H1 (cell line): Measurements from ENCODE around the gene LRRC49. TPM values are rescaled to one million over a fixed set of nuclear protein-coding genes. Genes with fewer than 3 reads are reported as not detected.

Source experiments
- CTCF ChIA-PET: fragments of 300-600 bp; sonication (Branson Sonifier 250); formaldehyde crosslinking; loops from one replicate; lab custom pipeline; 2021; ENCODE audit not compliant: partially characterized antibody; lab: Charles Lee
- POLR2A ChIA-PET: fragments of 300-600 bp; sonication (Branson Sonifier 250); formaldehyde crosslinking; loops from one replicate; lab custom pipeline; 2021; ENCODE audit warnings: inconsistent platforms; ENCODE audit not compliant: partially characterized antibody; lab: Charles Lee
- DNase-seq, 2 experiments: peaks; one replicate each; pipeline versions ENCODE4 v3.0.0 to v3.0.0-alpha.2; 2010 to 2022; ENCODE audit warnings: low spot score in 2 of 2, low read depth in 1 of 2, mixed read lengths in 1 of 2
- FAIRE-seq: peaks from 2 replicates; lab custom pipeline; 2011; peaks lifted over from hg19 to GRCh38; lab: Jason Lieb, UNC
- H2AFZ ChIP-seq: 2 replicates; pipeline ENCODE4 v1.8.1; 2012; ENCODE audit warnings: low read length, inconsistent platforms
- H2AK5ac ChIP-seq: 2 replicates; pipeline ENCODE4 v1.6.1; 2013; ENCODE audit warnings: low read depth, low read length
- H2BK120ac ChIP-seq: replicated peaks from 2 replicates; pipeline ENCODE3; 2013; ENCODE audit warnings: low read depth, low read length, inconsistent platforms
- H2BK12ac ChIP-seq: 2 replicates; pipeline ENCODE4 v1.6.1; 2013; ENCODE audit warnings: low read depth, low read length
- H2BK15ac ChIP-seq: 2 replicates; pipeline ENCODE4 v1.6.1; 2013; ENCODE audit warnings: low read length
- H2BK20ac ChIP-seq: 2 replicates; pipeline ENCODE4 v1.6.1; 2013; ENCODE audit warnings: low read length
- H2BK5ac ChIP-seq: 2 replicates; pipeline ENCODE4 v1.6.1; 2013; ENCODE audit warnings: low read depth, low read length
- H3K14ac ChIP-seq: 2 replicates; pipeline ENCODE4 v1.6.1; 2013; ENCODE audit warnings: inconsistent platforms; ENCODE audit not compliant: insufficient read length
- H3K18ac ChIP-seq: 2 replicates; pipeline ENCODE4 v1.6.1; 2013; ENCODE audit warnings: low read length; ENCODE audit errors: extremely low read depth
- H3K23ac ChIP-seq: 2 replicates; pipeline ENCODE4 v1.6.1; 2013; ENCODE audit warnings: inconsistent platforms; ENCODE audit not compliant: insufficient read length
- H3K23me2 ChIP-seq: 2 replicates; pipeline ENCODE4 v1.6.1; 2013; ENCODE audit warnings: low read depth, low read length
- H3K27ac ChIP-seq: 2 replicates; pipeline ENCODE4 v1.6.1; 2011; ENCODE audit warnings: low read depth, low read length, inconsistent platforms
- H3K27me3 ChIP-seq, 4 experiments: replicated peaks in 1 of 4; 1 replicate in 1 of 4; 2 replicates in 3 of 4; pipeline versions ENCODE4 v1.6.1 to v1.8.1; 2011 to 2013; ENCODE audit warnings: low read length in 3 of 4, mild to moderate bottlenecking in 3 of 4, inconsistent platforms in 2 of 4, mixed read lengths in 2 of 4, moderate library complexity in 1 of 4; ENCODE audit not compliant: control insufficient read depth in 3 of 4, insufficient read depth in 3 of 4; ENCODE audit errors: extremely low read depth in 1 of 4
- H3K36me3 ChIP-seq, 4 experiments: 2 replicates each; pipeline versions ENCODE4 v1.6.1 to v1.8.1; 2011 to 2013; ENCODE audit warnings: mild to moderate bottlenecking in 4 of 4, low read length in 3 of 4, moderate library complexity in 2 of 4, control low read depth in 1 of 4, inconsistent platforms in 1 of 4; ENCODE audit not compliant: insufficient read depth in 4 of 4, control insufficient read depth in 2 of 4
- H3K4ac ChIP-seq: replicated peaks from 2 replicates; pipeline ENCODE3; 2013; ENCODE audit warnings: low read length, low read depth, mixed read lengths, inconsistent platforms; ENCODE audit not compliant: insufficient read length
- H3K4me1 ChIP-seq, 4 experiments: replicated peaks in 1 of 4; 1 replicate in 1 of 4; 2 replicates in 3 of 4; pipeline versions ENCODE4 v1.6.1 to v1.8.1; 2011 to 2013; ENCODE audit warnings: low read length in 3 of 4, inconsistent platforms in 2 of 4, mixed read lengths in 1 of 4; ENCODE audit not compliant: insufficient read depth in 4 of 4, control insufficient read depth in 3 of 4
- H3K4me2 ChIP-seq, 2 experiments: 2 replicates each; pipeline versions ENCODE4 v1.6.1 to v1.8.1; 2011 to 2013; ENCODE audit warnings: low read depth in 2 of 2, low read length in 2 of 2, control low read depth in 1 of 2, inconsistent platforms in 1 of 2, mild to moderate bottlenecking in 1 of 2; ENCODE audit not compliant: insufficient read depth in 1 of 2
- H3K4me3 ChIP-seq, 4 experiments: fragments of 200-600, 300-600 bp in 1 of 4; sonication (generic), shearing (Covaris generic), sonication (Bioruptor Twin) in 1 of 4; 2 replicates each; pipeline versions ENCODE4 v1.5.1 to v1.8.1; 2011 to 2016; ENCODE audit warnings: low read length in 4 of 4, low read depth in 3 of 4, control low read depth in 2 of 4, inconsistent platforms in 2 of 4, mild to moderate bottlenecking in 2 of 4, mixed read lengths in 1 of 4, moderate library complexity in 1 of 4; ENCODE audit not compliant: insufficient read depth in 2 of 4; ENCODE audit errors: extremely low read depth in 1 of 4
- H3K56ac ChIP-seq: replicated peaks from 2 replicates; pipeline ENCODE3; 2013; ENCODE audit warnings: low read depth, mild to moderate bottlenecking, mixed read lengths, low read length, inconsistent platforms; ENCODE audit not compliant: insufficient read length
- H3K79me1 ChIP-seq: 2 replicates; pipeline ENCODE4 v1.6.1; 2013; ENCODE audit warnings: low read depth, low read length, control low read depth
- H3K79me2 ChIP-seq, 2 experiments: 2 replicates each; pipeline versions ENCODE4 v1.6.1 to v1.8.1; 2012 to 2013; ENCODE audit warnings: low read length in 2 of 2, mild to moderate bottlenecking in 2 of 2, inconsistent platforms in 1 of 2; ENCODE audit not compliant: insufficient read depth in 2 of 2, control insufficient read depth in 1 of 2
- H3K9ac ChIP-seq, 4 experiments: replicated peaks in 1 of 4; 1 replicate in 1 of 4; 2 replicates in 3 of 4; pipeline versions ENCODE4 v1.6.1 to v1.8.1; 2011 to 2013; ENCODE audit warnings: low read depth in 3 of 4, low read length in 3 of 4, control low read depth in 2 of 4, mild to moderate bottlenecking in 2 of 4, moderate library complexity in 2 of 4, inconsistent platforms in 1 of 4; ENCODE audit errors: extremely low read depth in 1 of 4
- H3K9me3 ChIP-seq, 2 experiments: 2 replicates each; pipeline versions ENCODE4 v1.6.1 to v1.8.1; 2012 to 2013; ENCODE audit warnings: mild to moderate bottlenecking in 2 of 2, moderate library complexity in 2 of 2, control low read depth in 1 of 2, inconsistent platforms in 1 of 2, low read depth in 1 of 2, low read length in 1 of 2, mixed read lengths in 1 of 2; ENCODE audit not compliant: insufficient read depth in 2 of 2
- H4K20me1 ChIP-seq, 2 experiments: replicated peaks in 1 of 2; 2 replicates each; pipeline versions ENCODE3 to v1.8.1; 2011 to 2013; ENCODE audit warnings: inconsistent platforms in 2 of 2, low read length in 2 of 2, mild to moderate bottlenecking in 1 of 2; ENCODE audit not compliant: insufficient read depth in 2 of 2, control insufficient read depth in 1 of 2
- H4K5ac ChIP-seq: 2 replicates; pipeline ENCODE4 v1.6.1; 2013; ENCODE audit warnings: low read length, low read depth, mixed read lengths, inconsistent platforms; ENCODE audit not compliant: insufficient read length
- H4K8ac ChIP-seq: 2 replicates; pipeline ENCODE4 v1.8.0; 2013; ENCODE audit warnings: mild to moderate bottlenecking, moderate library complexity, low read length, inconsistent platforms; ENCODE audit not compliant: insufficient read depth; ENCODE audit errors: extremely low read depth
- H4K91ac ChIP-seq: replicated peaks from 2 replicates; pipeline ENCODE3; 2013; ENCODE audit warnings: low read length, mixed read lengths, inconsistent platforms; ENCODE audit not compliant: insufficient read length
- BACH1 ChIP-seq: IDR thresholded peaks from 2 replicates; pipeline ENCODE4 v1.6.1; 2012; ENCODE audit warnings: low read length, improper control_type of control experiment
- CREB1 ChIP-seq: IDR thresholded peaks from 2 replicates; pipeline ENCODE4 v1.6.1; 2012; ENCODE audit warnings: inconsistent platforms
- EGR1 ChIP-seq: IDR thresholded peaks from 2 replicates; pipeline ENCODE4 v1.6.1; 2011; ENCODE audit warnings: low read depth, low read length, borderline replicate concordance
- FOSL1 ChIP-seq: IDR thresholded peaks from 2 replicates; pipeline ENCODE4 v1.6.1; 2011; ENCODE audit warnings: mild to moderate bottlenecking, low read depth, low read length, moderate library complexity; ENCODE audit not compliant: insufficient read depth
- JUN ChIP-seq: IDR thresholded peaks from 2 replicates; pipeline ENCODE4 v1.6.1; 2011; ENCODE audit warnings: low read depth, mild to moderate bottlenecking, improper control_type of control experiment, low read length
- NRF1 ChIP-seq: IDR thresholded peaks from 2 replicates; pipeline ENCODE4 v1.6.1; 2011; ENCODE audit warnings: mild to moderate bottlenecking, low read depth, low read length, improper control_type of control experiment
- RFX5 ChIP-seq: IDR thresholded peaks from 2 replicates; pipeline ENCODE4 v1.6.1; 2011; ENCODE audit warnings: low read depth, low read length, improper control_type of control experiment, borderline replicate concordance
- SUZ12 ChIP-seq: fragments of 200-600 bp; sonication (generic); IDR thresholded peaks from 2 replicates; pipeline ENCODE4 v1.6.1; 2012; ENCODE audit warnings: mild to moderate bottlenecking, inconsistent platforms, low read length, moderate library complexity, mixed read lengths
- TBP ChIP-seq: IDR thresholded peaks from 2 replicates; pipeline ENCODE4 v1.6.1; 2011; ENCODE audit warnings: low read depth, low read length, improper control_type of control experiment
- ZNF274 ChIP-seq: IDR thresholded peaks from 2 replicates; pipeline ENCODE4 v1.7.0; 2012; ENCODE audit warnings: low read length, borderline replicate concordance; ENCODE audit errors: extremely low read depth
- WGBS, 2 experiments: shearing (Covaris generic) in 1 of 2; methylation state at CpG; one replicate each; pipeline versions ENCODE4 v1.1.6 to v1.1.7; 2013 to 2015; ENCODE audit warnings: low lambda C conversion rate in 2 of 2, mixed read lengths in 2 of 2, inconsistent platforms in 1 of 2, low coverage in 1 of 2, missing lambda C conversion rate in 1 of 2; ENCODE audit not compliant: insufficient replicate concordance in 2 of 2, insufficient coverage in 1 of 2, insufficient read length in 1 of 2; ENCODE audit errors: extremely low coverage in 1 of 2, missing lambda C conversion rate in 1 of 2; 5-methylcytosine and 5-hydroxymethylcytosine counted together
- polyA plus RNA-seq, 7 experiments: library from polyadenylated mRNA; depleted of rRNA in 3 of 7; stranded (reverse) in 5 of 7; unstranded in 2 of 7; fragments of >200 nt in 5 of 7; fragments of 200-250 nt in 2 of 7; gene quantifications; 1 replicate in 5 of 7; 2 replicates in 1 of 7; 4 replicates in 1 of 7; pipeline versions ENCODE4 v1.2.1 to v1.2.3, GENCODE V29; 2011 to 2013; ENCODE audit warnings: missing spikeins in 2 of 7, mixed read lengths in 2 of 7
- total RNA-seq: library from RNA; stranded (reverse); fragmentation: NEBNext Ultra II Directional; extraction: Animal tissue kit (Norgen Biotek cat#: 25700); gene quantifications from 2 replicates; pipeline ENCODE4 v1.2.1, GENCODE V29; 2021
- TF ChIP-seq, protein P1 (sequence below): IDR thresholded peaks from 2 replicates; pipeline ENCODE4 v1.6.1; 2011; ENCODE audit warnings: low read depth, mild to moderate bottlenecking, low read length; ENCODE audit not compliant: insufficient read depth

LRRC49 gene
- total and polyA plus RNA-seq, 2 of the 8 experiments (the other 6 are each of a cell fraction or from before 2014, with no cell fraction given): 5.0 to 10.4 TPM

DNA sequence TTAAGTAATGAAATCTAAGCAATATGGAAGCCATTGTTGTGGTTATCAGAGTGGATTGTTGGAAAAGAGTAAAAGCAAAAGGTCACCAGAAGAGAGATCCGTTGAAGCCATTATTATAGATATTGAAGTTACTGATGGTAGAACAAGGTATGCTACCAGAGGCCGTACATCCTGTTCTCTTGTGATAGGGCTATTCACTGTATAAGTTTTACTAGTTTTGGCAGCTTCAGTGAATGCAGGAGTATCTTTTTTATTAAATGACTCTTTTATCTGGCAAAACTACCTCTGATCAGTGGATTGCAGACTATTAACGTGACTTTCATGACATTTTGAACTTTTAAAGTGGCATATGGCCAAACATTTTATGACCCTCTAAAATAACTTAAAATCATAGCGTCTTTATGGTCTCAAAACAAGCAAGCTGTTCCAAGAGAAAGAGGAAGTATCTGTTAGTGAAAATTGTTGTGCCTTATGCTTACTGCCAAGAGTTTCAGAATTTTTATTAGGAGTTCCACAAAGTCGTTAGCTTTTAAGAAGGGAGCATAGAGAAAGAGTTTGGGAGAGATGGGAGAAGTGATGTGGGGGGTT, 102.9 kb downstream of the LRRC49 start:
- Histone ChIP-seq H2BK15ac (no peak overlapping the region), H2BK120ac (no peak overlapping the region), H3K4ac (no peak overlapping the region), H3K79me2 (no peaks in the 10 kb centered on the region), H3K56ac (no peak overlapping the region), H4K20me1 (no peaks in the 10 kb centered on the region), H3K27me3 (no peaks in the 10 kb centered on the region), H3K9me3 (peaks cover 12 to 17% of the 10 kb centered on the region in 2 experiments), H3K27ac (no peak overlapping the region), H2AFZ (no peak overlapping the region), H3K4me3 (no peak overlapping the region), H3K79me1 (no peaks in the 10 kb centered on the region), H3K4me2 (no peak overlapping the region), H3K4me1 (no peaks in the 10 kb centered on the region), H3K36me3 (peaks cover 0 to 5% (median 0%) of the 10 kb centered on the region in 4 experiments; a peak in 2 of 8 replicates), H2BK20ac (no peak overlapping the region), H2BK5ac (no peak overlapping the region), H4K91ac (no peak overlapping the region), H2BK12ac (no peak overlapping the region), H3K9ac (no peak overlapping the region), H3K23me2 (no peaks in the 10 kb centered on the region), H2AK5ac (no peak overlapping the region), H3K23ac (no peak overlapping the region), H3K14ac (no peak overlapping the region), H3K18ac (no peak overlapping the region), H4K8ac (no peak overlapping the region), H4K5ac (no peak overlapping the region)
- CTCF ChIA-PET: interaction anchor here (0.9 to 1.1 kb wide), 2 partner anchors 10 to 87 kb away, joined by 3 to 4 read pairs; no protein-coding TSS in a partner anchor
- FAIRE-seq (peak; percentile 24), DNase-seq (no peak)
- WGBS, 2 experiments: 89% methylated on average over 5 of the region's 5 CpGs; no CpG with 5 or more reads in 1 of the 2 experiments
- TF ChIP-seq RFX5 (no peak), BACH1 (no peak), FOSL1 (no peak), ZNF274 (no peak), TBP (no peak), SUZ12 (no peak), NRF1 (no peak), EGR1 (no peak), CREB1 (no peak), JUN (no peak)
- TF ChIP-seq, protein P1, sequence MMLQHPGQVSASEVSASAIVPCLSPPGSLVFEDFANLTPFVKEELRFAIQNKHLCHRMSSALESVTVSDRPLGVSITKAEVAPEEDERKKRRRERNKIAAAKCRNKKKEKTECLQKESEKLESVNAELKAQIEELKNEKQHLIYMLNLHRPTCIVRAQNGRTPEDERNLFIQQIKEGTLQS: no peak
- POLR2A ChIA-PET: no interaction called here
